ENCODE results near the gene RGS9.

GRCh38 chr17:65243838-65244625 lies 106.9 kb downstream of the RGS9 start:
- TF ChIP-seq, protein P1, sequence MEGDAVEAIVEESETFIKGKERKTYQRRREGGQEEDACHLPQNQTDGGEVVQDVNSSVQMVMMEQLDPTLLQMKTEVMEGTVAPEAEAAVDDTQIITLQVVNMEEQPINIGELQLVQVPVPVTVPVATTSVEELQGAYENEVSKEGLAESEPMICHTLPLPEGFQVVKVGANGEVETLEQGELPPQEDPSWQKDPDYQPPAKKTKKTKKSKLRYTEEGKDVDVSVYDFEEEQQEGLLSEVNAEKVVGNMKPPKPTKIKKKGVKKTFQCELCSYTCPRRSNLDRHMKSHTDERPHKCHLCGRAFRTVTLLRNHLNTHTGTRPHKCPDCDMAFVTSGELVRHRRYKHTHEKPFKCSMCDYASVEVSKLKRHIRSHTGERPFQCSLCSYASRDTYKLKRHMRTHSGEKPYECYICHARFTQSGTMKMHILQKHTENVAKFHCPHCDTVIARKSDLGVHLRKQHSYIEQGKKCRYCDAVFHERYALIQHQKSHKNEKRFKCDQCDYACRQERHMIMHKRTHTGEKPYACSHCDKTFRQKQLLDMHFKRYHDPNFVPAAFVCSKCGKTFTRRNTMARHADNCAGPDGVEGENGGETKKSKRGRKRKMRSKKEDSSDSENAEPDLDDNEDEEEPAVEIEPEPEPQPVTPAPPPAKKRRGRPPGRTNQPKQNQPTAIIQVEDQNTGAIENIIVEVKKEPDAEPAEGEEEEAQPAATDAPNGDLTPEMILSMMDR (IDR thresholded peaks at IDR 0.05) = no peak
- no peak for TF ChIP-seq EZH2 (IDR thresholded peaks at IDR 0.05; ENCODE audit: borderline replicate concordance, insufficient read depth, low read depth, low read length, poor library complexity, severe bottlenecking)
